Activated CD8-positive, alpha-beta T cell treated with anti-CD3 and anti-CD28 coated beads, Interleukin-2, amount 10 ng/mL, durations not matched to agents 7 days and 5 days (primary cell): ENCODE measurements around the gene HOXA9. TPM values are rescaled to one million over a fixed set of nuclear protein-coding genes. Genes with fewer than 3 reads are reported as not detected.

ENCODE experiments used
- ATAC-seq: fragments of 150-1000 bp; cut with Tn5 transposase; one replicate; pipeline ENCODE4 v1.10.0; 2021; ENCODE audit warnings: moderate library complexity
- CTCF ChIA-PET: fragments of 350-600 bp; sonication (Branson Sonifier 250); formaldehyde crosslinking; loops from one replicate; lab custom pipeline; 2021; ENCODE audit warnings: antibody characterized with exemption; lab: Charles Lee
- POLR2A ChIA-PET: fragments of 350-600 bp; sonication (Branson Sonifier 250); formaldehyde crosslinking; loops from one replicate; lab custom pipeline; 2021; ENCODE audit warnings: antibody characterized with exemption; lab: Charles Lee
- DNase-seq: peaks from one replicate; pipeline ENCODE4 v3.0.0-alpha.2; 2020
- H3K27ac Mint-ChIP-seq: one replicate; pipeline ENCODE4 v1.8.0; 2021; ENCODE audit warnings: mild to moderate bottlenecking, mixed read lengths
- H3K27me3 Mint-ChIP-seq: one replicate; pipeline ENCODE4 v1.8.0; 2021; ENCODE audit warnings: low read depth, mixed read lengths
- H3K36me3 Mint-ChIP-seq: one replicate; pipeline ENCODE4 v1.8.0; 2021; ENCODE audit warnings: low read depth, mixed read lengths
- H3K4me1 Mint-ChIP-seq: one replicate; pipeline ENCODE4 v1.8.0; 2021; ENCODE audit warnings: low read depth, mixed read lengths
- H3K4me3 Mint-ChIP-seq: one replicate; pipeline ENCODE4 v1.8.0; 2021; ENCODE audit warnings: mild to moderate bottlenecking, mixed read lengths
- H3K9me3 Mint-ChIP-seq: one replicate; pipeline ENCODE4 v1.8.0; 2022; ENCODE audit warnings: mixed read lengths; ENCODE audit not compliant: insufficient read depth
- microRNA-seq: library from miRNA; unstranded; fragments of <30 nt; microRNA quantifications from one replicate; pipeline ENCODE4 v1.2.0, GENCODE V29; 2022
- total RNA-seq, 2 experiments: library from RNA; stranded (reverse); gene quantifications; one replicate each; pipeline ENCODE4 v1.2.3, GENCODE V29; 2021

HOXA9 gene
- total RNA-seq, 2 experiments from 2014 or later: not detected

GRCh38 chr7:27113991-27114769 is 51.2 kb downstream of the HOXA9 start:
- H3K36me3 Mint-ChIP-seq: no peaks in the 10 kb centered on the region
- no peaks in the 10 kb centered on the region for H3K27me3 Mint-ChIP-seq
- no peak overlapping the region for H3K4me3 Mint-ChIP-seq
- ChIA-PET POLR2A (no interaction called here), CTCF (no interaction called here)
- DNase-seq (no peak), ATAC-seq (no peak)
- no peaks in the 10 kb centered on the region for H3K9me3 Mint-ChIP-seq
- H3K27ac Mint-ChIP-seq: no peak overlapping the region
- H3K4me1 Mint-ChIP-seq: no peaks in the 10 kb centered on the region

DNA sequence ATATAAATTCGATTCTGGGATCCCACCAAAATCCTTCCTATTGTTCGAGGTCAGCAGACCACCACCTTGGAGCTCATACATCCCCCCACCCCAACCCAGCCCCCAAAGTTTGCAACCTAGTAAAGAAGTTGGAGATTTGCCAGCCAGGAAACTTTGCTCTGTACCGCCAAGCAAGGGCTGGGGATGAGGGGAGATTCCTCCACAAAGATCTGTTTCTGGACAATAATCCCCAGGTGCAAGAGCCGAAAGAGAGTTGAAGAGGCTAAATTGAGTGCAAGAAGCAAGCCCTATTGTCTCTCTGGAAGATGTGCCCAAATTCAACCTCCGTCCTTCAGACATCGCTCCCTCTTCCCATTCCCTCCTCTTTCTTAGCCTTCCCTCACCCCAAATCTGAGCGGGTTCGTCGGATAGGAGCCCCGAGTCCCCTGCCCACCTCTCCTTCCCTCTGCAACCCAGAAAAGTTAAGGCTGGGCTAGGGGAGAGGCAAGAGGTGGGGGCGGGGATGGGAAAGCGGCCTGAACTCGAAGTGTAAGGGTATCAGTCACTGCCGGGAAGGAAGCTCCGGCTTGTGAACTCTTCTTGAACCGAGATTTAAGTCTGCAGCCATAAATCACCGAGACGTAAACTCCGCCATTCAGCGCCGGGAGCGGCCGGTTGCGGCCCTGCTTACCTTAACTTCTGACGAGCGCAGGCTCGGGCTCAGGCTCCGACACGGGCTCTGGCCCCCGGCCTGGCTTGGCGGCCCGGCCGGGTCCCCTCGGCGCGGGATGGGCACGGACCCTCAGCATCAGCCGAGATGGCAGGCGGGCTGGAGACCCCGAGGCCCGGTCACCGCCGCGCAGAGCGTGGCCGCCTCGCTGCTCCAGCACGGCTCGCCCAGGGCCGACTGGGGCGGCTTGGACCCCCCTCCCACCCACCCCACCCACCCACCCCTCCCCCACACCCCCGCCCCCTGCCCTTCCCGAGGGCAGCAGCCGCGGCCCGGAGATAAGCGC is 52.1 kb downstream of the HOXA9 start:
- H3K9me3 Mint-ChIP-seq: no peaks in the 10 kb centered on the region
- no peaks in the 10 kb centered on the region for H3K27me3 Mint-ChIP-seq
- ChIA-PET POLR2A (no interaction called here), CTCF (no interaction called here)
- H3K27ac Mint-ChIP-seq: no peak overlapping the region
- no peaks in the 10 kb centered on the region for H3K4me1 Mint-ChIP-seq
- ATAC-seq (no peak), DNase-seq (no peak)
- no peak overlapping the region for H3K4me3 Mint-ChIP-seq
- H3K36me3 Mint-ChIP-seq: no peaks in the 10 kb centered on the region

Small RNAs within 50 kb of the gene (microRNA-seq; reads per million reads assigned to microRNA genes)
- 1.7 reads per million for gene MIR196B

Other genes with a start within 250 kb of the HOXA9 start
- gene HOXA1, start 69.5 kb downstream of the HOXA9 start, total RNA-seq: under 1 TPM; 0.89 to 0.92 TPM
- not detected for gene HOXA2, start 62.9 kb downstream of the HOXA9 start, total RNA-seq
- gene HOXA4, start 34.8 kb downstream of the HOXA9 start, total RNA-seq: not detected
- gene HOXA5, start 21.9 kb downstream of the HOXA9 start, total RNA-seq: not detected
- not detected for gene HOXA6, start 17.8 kb downstream of the HOXA9 start, total RNA-seq
- not detected for gene HOXA3, start 13.0 kb downstream of the HOXA9 start, total RNA-seq
- gene HOXA7, start 8.9 kb downstream of the HOXA9 start, total RNA-seq: not detected
- gene HOXA10, start 8.8 kb upstream of the HOXA9 start, total RNA-seq: not detected
- gene HOXA11, start 19.7 kb upstream of the HOXA9 start, total RNA-seq: not detected
- gene HOXA13, start 34.6 kb upstream of the HOXA9 start, total RNA-seq: not detected
- not detected for gene EVX1, start 77.3 kb upstream of the HOXA9 start, total RNA-seq